H1 (cell line): Measurements from ENCODE around the gene PITPNC1. TPM values are rescaled to one million over a fixed set of nuclear protein-coding genes. Genes with fewer than 3 reads are reported as not detected.

ENCODE experiments used
- CTCF ChIA-PET: fragments of 300-600 bp; sonication (Branson Sonifier 250); formaldehyde crosslinking; loops from one replicate; lab custom pipeline; 2021; ENCODE audit not compliant: partially characterized antibody; lab: Charles Lee
- POLR2A ChIA-PET: fragments of 300-600 bp; sonication (Branson Sonifier 250); formaldehyde crosslinking; loops from one replicate; lab custom pipeline; 2021; ENCODE audit warnings: inconsistent platforms; ENCODE audit not compliant: partially characterized antibody; lab: Charles Lee
- DNase-seq, 2 experiments: peaks; one replicate each; pipeline versions ENCODE4 v3.0.0 to v3.0.0-alpha.2; 2010 to 2022; ENCODE audit warnings: low spot score in 2 of 2, low read depth in 1 of 2, mixed read lengths in 1 of 2
- FAIRE-seq: peaks from 2 replicates; lab custom pipeline; 2011; peaks lifted over from hg19 to GRCh38; lab: Jason Lieb, UNC
- H2AFZ ChIP-seq: 2 replicates; pipeline ENCODE4 v1.8.1; 2012; ENCODE audit warnings: low read length, inconsistent platforms
- H2AK5ac ChIP-seq: 2 replicates; pipeline ENCODE4 v1.6.1; 2013; ENCODE audit warnings: low read depth, low read length
- H2BK120ac ChIP-seq: replicated peaks from 2 replicates; pipeline ENCODE3; 2013; ENCODE audit warnings: low read depth, low read length, inconsistent platforms
- H2BK12ac ChIP-seq: 2 replicates; pipeline ENCODE4 v1.6.1; 2013; ENCODE audit warnings: low read depth, low read length
- H2BK15ac ChIP-seq: 2 replicates; pipeline ENCODE4 v1.6.1; 2013; ENCODE audit warnings: low read length
- H2BK20ac ChIP-seq: 2 replicates; pipeline ENCODE4 v1.6.1; 2013; ENCODE audit warnings: low read length
- H2BK5ac ChIP-seq: 2 replicates; pipeline ENCODE4 v1.6.1; 2013; ENCODE audit warnings: low read depth, low read length
- H3K14ac ChIP-seq: 2 replicates; pipeline ENCODE4 v1.6.1; 2013; ENCODE audit warnings: inconsistent platforms; ENCODE audit not compliant: insufficient read length
- H3K18ac ChIP-seq: 2 replicates; pipeline ENCODE4 v1.6.1; 2013; ENCODE audit warnings: low read length; ENCODE audit errors: extremely low read depth
- H3K23ac ChIP-seq: 2 replicates; pipeline ENCODE4 v1.6.1; 2013; ENCODE audit warnings: inconsistent platforms; ENCODE audit not compliant: insufficient read length
- H3K23me2 ChIP-seq: 2 replicates; pipeline ENCODE4 v1.6.1; 2013; ENCODE audit warnings: low read depth, low read length
- H3K27ac ChIP-seq: 2 replicates; pipeline ENCODE4 v1.6.1; 2011; ENCODE audit warnings: low read depth, low read length, inconsistent platforms
- H3K27me3 ChIP-seq, 4 experiments: replicated peaks in 1 of 4; 1 replicate in 1 of 4; 2 replicates in 3 of 4; pipeline versions ENCODE4 v1.6.1 to v1.8.1; 2011 to 2013; ENCODE audit warnings: low read length in 3 of 4, mild to moderate bottlenecking in 3 of 4, inconsistent platforms in 2 of 4, mixed read lengths in 2 of 4, moderate library complexity in 1 of 4; ENCODE audit not compliant: control insufficient read depth in 3 of 4, insufficient read depth in 3 of 4; ENCODE audit errors: extremely low read depth in 1 of 4
- H3K36me3 ChIP-seq, 4 experiments: 2 replicates each; pipeline versions ENCODE4 v1.6.1 to v1.8.1; 2011 to 2013; ENCODE audit warnings: mild to moderate bottlenecking in 4 of 4, low read length in 3 of 4, moderate library complexity in 2 of 4, control low read depth in 1 of 4, inconsistent platforms in 1 of 4; ENCODE audit not compliant: insufficient read depth in 4 of 4, control insufficient read depth in 2 of 4
- H3K4ac ChIP-seq: replicated peaks from 2 replicates; pipeline ENCODE3; 2013; ENCODE audit warnings: low read length, low read depth, mixed read lengths, inconsistent platforms; ENCODE audit not compliant: insufficient read length
- H3K4me1 ChIP-seq, 4 experiments: replicated peaks in 1 of 4; 1 replicate in 1 of 4; 2 replicates in 3 of 4; pipeline versions ENCODE4 v1.6.1 to v1.8.1; 2011 to 2013; ENCODE audit warnings: low read length in 3 of 4, inconsistent platforms in 2 of 4, mixed read lengths in 1 of 4; ENCODE audit not compliant: insufficient read depth in 4 of 4, control insufficient read depth in 3 of 4
- H3K4me2 ChIP-seq, 2 experiments: 2 replicates each; pipeline versions ENCODE4 v1.6.1 to v1.8.1; 2011 to 2013; ENCODE audit warnings: low read depth in 2 of 2, low read length in 2 of 2, control low read depth in 1 of 2, inconsistent platforms in 1 of 2, mild to moderate bottlenecking in 1 of 2; ENCODE audit not compliant: insufficient read depth in 1 of 2
- H3K4me3 ChIP-seq, 4 experiments: fragments of 200-600, 300-600 bp in 1 of 4; sonication (generic), shearing (Covaris generic), sonication (Bioruptor Twin) in 1 of 4; 2 replicates each; pipeline versions ENCODE4 v1.5.1 to v1.8.1; 2011 to 2016; ENCODE audit warnings: low read length in 4 of 4, low read depth in 3 of 4, control low read depth in 2 of 4, inconsistent platforms in 2 of 4, mild to moderate bottlenecking in 2 of 4, mixed read lengths in 1 of 4, moderate library complexity in 1 of 4; ENCODE audit not compliant: insufficient read depth in 2 of 4; ENCODE audit errors: extremely low read depth in 1 of 4
- H3K56ac ChIP-seq: replicated peaks from 2 replicates; pipeline ENCODE3; 2013; ENCODE audit warnings: low read depth, mild to moderate bottlenecking, mixed read lengths, low read length, inconsistent platforms; ENCODE audit not compliant: insufficient read length
- H3K79me1 ChIP-seq: 2 replicates; pipeline ENCODE4 v1.6.1; 2013; ENCODE audit warnings: low read depth, low read length, control low read depth
- H3K79me2 ChIP-seq, 2 experiments: 2 replicates each; pipeline versions ENCODE4 v1.6.1 to v1.8.1; 2012 to 2013; ENCODE audit warnings: low read length in 2 of 2, mild to moderate bottlenecking in 2 of 2, inconsistent platforms in 1 of 2; ENCODE audit not compliant: insufficient read depth in 2 of 2, control insufficient read depth in 1 of 2
- H3K9ac ChIP-seq, 4 experiments: replicated peaks in 1 of 4; 1 replicate in 1 of 4; 2 replicates in 3 of 4; pipeline versions ENCODE4 v1.6.1 to v1.8.1; 2011 to 2013; ENCODE audit warnings: low read depth in 3 of 4, low read length in 3 of 4, control low read depth in 2 of 4, mild to moderate bottlenecking in 2 of 4, moderate library complexity in 2 of 4, inconsistent platforms in 1 of 4; ENCODE audit errors: extremely low read depth in 1 of 4
- H3K9me3 ChIP-seq, 2 experiments: 2 replicates each; pipeline versions ENCODE4 v1.6.1 to v1.8.1; 2012 to 2013; ENCODE audit warnings: mild to moderate bottlenecking in 2 of 2, moderate library complexity in 2 of 2, control low read depth in 1 of 2, inconsistent platforms in 1 of 2, low read depth in 1 of 2, low read length in 1 of 2, mixed read lengths in 1 of 2; ENCODE audit not compliant: insufficient read depth in 2 of 2
- H4K20me1 ChIP-seq, 2 experiments: replicated peaks in 1 of 2; 2 replicates each; pipeline versions ENCODE3 to v1.8.1; 2011 to 2013; ENCODE audit warnings: inconsistent platforms in 2 of 2, low read length in 2 of 2, mild to moderate bottlenecking in 1 of 2; ENCODE audit not compliant: insufficient read depth in 2 of 2, control insufficient read depth in 1 of 2
- H4K5ac ChIP-seq: 2 replicates; pipeline ENCODE4 v1.6.1; 2013; ENCODE audit warnings: low read length, low read depth, mixed read lengths, inconsistent platforms; ENCODE audit not compliant: insufficient read length
- H4K8ac ChIP-seq: 2 replicates; pipeline ENCODE4 v1.8.0; 2013; ENCODE audit warnings: mild to moderate bottlenecking, moderate library complexity, low read length, inconsistent platforms; ENCODE audit not compliant: insufficient read depth; ENCODE audit errors: extremely low read depth
- H4K91ac ChIP-seq: replicated peaks from 2 replicates; pipeline ENCODE3; 2013; ENCODE audit warnings: low read length, mixed read lengths, inconsistent platforms; ENCODE audit not compliant: insufficient read length
- ASH2L ChIP-seq: fragments of 200-600, 300-600 bp; sonication (generic); IDR thresholded peaks from one replicate; pipeline ENCODE4 v1.7.1; 2017; ENCODE audit warnings: low read length
- ATF3 ChIP-seq: IDR thresholded peaks from 2 replicates; pipeline ENCODE4 v1.6.1; 2011; ENCODE audit warnings: low read depth, mild to moderate bottlenecking, low read length; ENCODE audit not compliant: insufficient read depth
- CHD2 ChIP-seq: IDR thresholded peaks from 2 replicates; pipeline ENCODE4 v1.6.1; 2012; ENCODE audit warnings: low read length, improper control_type of control experiment
- JUN ChIP-seq: IDR thresholded peaks from 2 replicates; pipeline ENCODE4 v1.6.1; 2011; ENCODE audit warnings: low read depth, mild to moderate bottlenecking, improper control_type of control experiment, low read length
- PHF8 ChIP-seq: fragments of 200-600 bp; sonication (generic); conservative IDR thresholded peaks from 2 replicates; pipeline ENCODE4 v1.7.1; 2012; ENCODE audit warnings: low read depth, mild to moderate bottlenecking, inconsistent platforms, low read length, moderate library complexity
- POLR2A ChIP-seq, 2 experiments: IDR thresholded peaks; 1 replicate in 1 of 2; 2 replicates in 1 of 2; pipeline ENCODE4 v1.6.1; 2011; ENCODE audit warnings: low read depth in 2 of 2, low read length in 2 of 2, mild to moderate bottlenecking in 2 of 2; ENCODE audit errors: control extremely low read depth in 1 of 2
- POLR2AphosphoS5 ChIP-seq: IDR thresholded peaks from 2 replicates; pipeline ENCODE4 v1.6.1; 2011; ENCODE audit warnings: low read depth, low read length
- RAD21 ChIP-seq, 2 experiments: IDR thresholded peaks in 1 of 2; conservative IDR thresholded peaks in 1 of 2; 2 replicates each; pipeline ENCODE4 v1.6.1; 2011; ENCODE audit warnings: low read depth in 2 of 2, low read length in 2 of 2, improper control_type of control experiment in 1 of 2, inconsistent platforms in 1 of 2, mild to moderate bottlenecking in 1 of 2, moderate library complexity in 1 of 2
- RFX5 ChIP-seq: IDR thresholded peaks from 2 replicates; pipeline ENCODE4 v1.6.1; 2011; ENCODE audit warnings: low read depth, low read length, improper control_type of control experiment, borderline replicate concordance
- RXRA ChIP-seq: IDR thresholded peaks from 2 replicates; pipeline ENCODE4 v1.6.1; 2011; ENCODE audit warnings: low read depth, mild to moderate bottlenecking, low read length, moderate library complexity; ENCODE audit not compliant: insufficient read depth
- SIN3A ChIP-seq, 2 experiments: IDR thresholded peaks in 1 of 2; conservative IDR thresholded peaks in 1 of 2; 2 replicates each; pipeline ENCODE4 v1.6.1; 2011 to 2012; ENCODE audit warnings: low read length in 2 of 2, improper control_type of control experiment in 1 of 2, low read depth in 1 of 2, mild to moderate bottlenecking in 1 of 2
- SP2 ChIP-seq: IDR thresholded peaks from 2 replicates; pipeline ENCODE4 v1.6.1; 2012; ENCODE audit warnings: mild to moderate bottlenecking, low read length, inconsistent platforms
- TBP ChIP-seq: IDR thresholded peaks from 2 replicates; pipeline ENCODE4 v1.6.1; 2011; ENCODE audit warnings: low read depth, low read length, improper control_type of control experiment
- TCF12 ChIP-seq: IDR thresholded peaks from 2 replicates; pipeline ENCODE4 v1.6.1; 2011; ENCODE audit warnings: low read depth, mild to moderate bottlenecking, low read length
- YY1 ChIP-seq: IDR thresholded peaks from 2 replicates; pipeline ENCODE4 v1.6.1; 2011; ENCODE audit warnings: low read depth, mild to moderate bottlenecking, low read length
- WGBS, 2 experiments: shearing (Covaris generic) in 1 of 2; methylation state at CpG; one replicate each; pipeline versions ENCODE4 v1.1.6 to v1.1.7; 2013 to 2015; ENCODE audit warnings: low lambda C conversion rate in 2 of 2, mixed read lengths in 2 of 2, inconsistent platforms in 1 of 2, low coverage in 1 of 2, missing lambda C conversion rate in 1 of 2; ENCODE audit not compliant: insufficient replicate concordance in 2 of 2, insufficient coverage in 1 of 2, insufficient read length in 1 of 2; ENCODE audit errors: extremely low coverage in 1 of 2, missing lambda C conversion rate in 1 of 2; 5-methylcytosine and 5-hydroxymethylcytosine counted together
- polyA plus RNA-seq, 7 experiments: library from polyadenylated mRNA; depleted of rRNA in 3 of 7; stranded (reverse) in 5 of 7; unstranded in 2 of 7; fragments of >200 nt in 5 of 7; fragments of 200-250 nt in 2 of 7; gene quantifications; 1 replicate in 5 of 7; 2 replicates in 1 of 7; 4 replicates in 1 of 7; pipeline versions ENCODE4 v1.2.1 to v1.2.3, GENCODE V29; 2011 to 2013; ENCODE audit warnings: missing spikeins in 2 of 7, mixed read lengths in 2 of 7
- total RNA-seq: library from RNA; stranded (reverse); fragmentation: NEBNext Ultra II Directional; extraction: Animal tissue kit (Norgen Biotek cat#: 25700); gene quantifications from 2 replicates; pipeline ENCODE4 v1.2.1, GENCODE V29; 2021

PITPNC1 gene
- total and polyA plus RNA-seq, 2 of the 8 experiments (the other 6 are each of a cell fraction or from before 2014, with no cell fraction given), result 17.6 to 54.7 TPM

GRCh38 chr17:67636312-67636711, 259.2 kb downstream of the PITPNC1 start:
- Histone ChIP-seq H3K9ac (no peak overlapping the region), H2BK12ac (no peak overlapping the region), H4K8ac (no peak overlapping the region), H4K5ac (no peak overlapping the region), H3K4me1 (no peaks in the 10 kb centered on the region), H3K14ac (no peak overlapping the region), H3K36me3 (peaks cover 0 to 13% (median 0%) of the 10 kb centered on the region in 4 experiments; a peak in 3 of 8 replicates), H3K4me2 (no peak overlapping the region), H3K79me1 (no peaks in the 10 kb centered on the region), H3K56ac (no peak overlapping the region), H3K4me3 (no peak overlapping the region), H2BK20ac (no peak overlapping the region), H3K23me2 (no peaks in the 10 kb centered on the region), H3K4ac (no peak overlapping the region), H2BK120ac (no peak overlapping the region), H4K91ac (no peak overlapping the region), H2BK15ac (no peak overlapping the region), H3K27ac (no peak overlapping the region), H2AK5ac (no peak overlapping the region), H3K9me3 (no peaks in the 10 kb centered on the region), H3K27me3 (no peaks in the 10 kb centered on the region), H3K18ac (no peak overlapping the region), H4K20me1 (no peaks in the 10 kb centered on the region), H3K23ac (no peak overlapping the region), H2BK5ac (no peak overlapping the region), H3K79me2 (no peaks in the 10 kb centered on the region), H2AFZ (no peak overlapping the region)
- 91% methylated on average over 8 of the region's 8 CpGs; no CpG with 5 or more reads in 1 of the 2 experiments for WGBS, 2 experiments
- no peak for DNase-seq
- POLR2A ChIA-PET, result no interaction called here
- no peak for FAIRE-seq
- CTCF ChIA-PET, result interaction anchor here (0.8 to 2.4 kb wide), 3 partner anchors 16 to 161 kb away, joined by 3 to 6 read pairs (median 3); no protein-coding TSS in a partner anchor
- TF ChIP-seq RAD21 (IDR thresholded peaks at IDR 0.05 in 1 of 2, conservative IDR thresholded peaks at IDR 0.05 in 1 of 2; ENCODE audit: low read depth in 2 of 2, low read length in 2 of 2) (no peak), POLR2A (IDR thresholded peaks at IDR 0.05; ENCODE audit: control extremely low read depth in 1 of 2, low read depth in 2 of 2, low read length in 2 of 2) (no peak), SP2 (no peak), ASH2L (no peak), TCF12 (no peak), POLR2AphosphoS5 (no peak), PHF8 (no peak), SIN3A (conservative IDR thresholded peaks at IDR 0.05 in 1 of 2, IDR thresholded peaks at IDR 0.05 in 1 of 2; ENCODE audit: low read depth in 1 of 2, low read length in 2 of 2) (no peak), ATF3 (no peak), JUN (no peak), YY1 (no peak), TBP (no peak), RFX5 (no peak), RXRA (no peak), CHD2 (no peak)
